Ammon's horn (tissue), 1 donor: ENCODE data around the gene DNAJB12.
"Not testable (repeated sequence)": the region's sequence is repeated elsewhere in the genome, so short reads cannot be mapped to it uniquely, and the experiment has no call there.

Source experiments
- DNase-seq: peaks from one replicate; pipeline ENCODE4 v3.0.0-alpha.2; 2016; ENCODE audit warnings: low spot score

The DNAJB12 gene

DNA sequence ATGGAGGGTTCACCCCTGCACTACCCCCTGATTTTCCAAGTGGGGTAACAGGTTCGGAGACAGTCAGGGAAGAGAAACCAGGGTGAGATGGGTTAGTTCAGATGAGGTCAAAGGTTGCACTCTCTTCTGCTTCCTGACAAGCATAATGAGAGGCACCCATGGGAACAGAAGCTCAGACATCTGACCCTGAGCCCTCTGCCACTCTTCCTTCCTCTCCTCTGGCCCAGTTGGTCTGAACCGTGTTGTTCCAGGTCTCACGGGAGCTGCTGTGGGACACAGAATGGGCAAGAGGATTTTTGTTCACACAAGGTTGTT, 38.4 kb downstream of the DNAJB12 start:
- no peak for DNase-seq

GRCh38 chr10:72315611-72316385, 38.9 kb downstream of the DNAJB12 start:
- DNase-seq, result no peak

- no peak for DNase-seq
Measured at GRCh38 chr10:72315054-72315453, 39.7 kb downstream of the DNAJB12 start.

DNA sequence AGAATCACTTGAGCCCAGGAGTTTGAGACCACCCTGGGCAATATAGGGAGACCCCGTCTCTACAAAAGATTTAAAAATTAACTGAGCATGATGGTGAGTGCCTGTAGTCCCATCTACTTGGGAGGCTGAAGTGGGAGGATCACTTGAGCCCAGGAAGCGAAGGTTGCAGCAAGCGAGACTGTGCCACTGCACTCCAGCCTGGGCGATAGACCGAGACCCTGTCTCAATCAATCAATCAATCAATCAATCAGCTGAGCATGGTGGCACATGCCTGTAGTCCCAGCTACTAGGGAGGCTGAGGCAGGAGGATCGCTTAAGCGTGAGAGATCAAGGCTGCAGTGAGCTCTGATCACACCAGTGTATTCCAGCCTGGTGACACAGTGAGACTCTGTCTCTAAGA, 40.5 kb downstream of the DNAJB12 start:
- DNase-seq, result no peak

- no peak for DNase-seq
Measured at GRCh38 chr10:72312865-72313391, 41.8 kb downstream of the DNAJB12 start.

GRCh38 chr10:72311667-72312066, 43.1 kb downstream of the DNAJB12 start:
- no peak for DNase-seq

DNA sequence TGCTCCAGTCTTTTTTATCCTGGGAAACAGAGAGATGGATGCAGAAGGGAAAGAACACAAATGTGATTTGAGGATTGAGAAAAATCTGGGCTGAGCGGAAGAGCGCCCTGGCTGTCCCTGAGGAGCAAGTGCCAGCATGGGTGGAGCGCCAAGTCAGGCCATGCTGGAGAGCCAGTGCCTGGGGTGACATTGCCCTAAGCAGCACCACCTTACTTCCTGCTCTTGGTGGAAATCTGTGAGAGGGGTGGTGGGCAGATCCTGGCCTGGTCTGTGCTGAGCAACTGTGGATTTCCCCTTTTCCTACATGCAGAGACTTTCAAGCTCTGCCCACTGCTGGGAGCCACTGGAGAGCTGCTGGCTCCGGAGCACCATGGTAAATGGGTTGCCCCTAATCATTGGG, 44.1 kb downstream of the DNAJB12 start:
- no peak for DNase-seq

DNA sequence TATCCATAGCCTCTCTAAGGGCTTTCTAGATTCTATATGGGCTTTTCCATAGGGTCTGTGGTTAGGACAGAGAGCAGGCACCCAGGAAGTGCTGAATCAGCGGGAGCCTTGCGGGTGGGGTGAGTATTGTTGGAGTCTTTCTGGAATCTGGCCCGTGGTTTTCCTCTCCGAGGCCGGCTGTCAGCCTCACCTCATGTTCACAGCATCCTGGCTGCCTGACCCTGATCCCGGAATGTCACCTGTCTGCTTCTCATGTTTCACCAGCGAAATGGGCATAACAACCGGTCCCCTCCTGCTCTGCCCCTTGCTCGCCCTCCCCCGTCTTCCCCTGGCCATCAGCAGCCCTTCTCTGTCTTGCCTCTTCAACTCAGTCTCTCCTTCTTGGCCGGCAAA, 44.5 kb downstream of the DNAJB12 start:
- no peak for DNase-seq

DNA sequence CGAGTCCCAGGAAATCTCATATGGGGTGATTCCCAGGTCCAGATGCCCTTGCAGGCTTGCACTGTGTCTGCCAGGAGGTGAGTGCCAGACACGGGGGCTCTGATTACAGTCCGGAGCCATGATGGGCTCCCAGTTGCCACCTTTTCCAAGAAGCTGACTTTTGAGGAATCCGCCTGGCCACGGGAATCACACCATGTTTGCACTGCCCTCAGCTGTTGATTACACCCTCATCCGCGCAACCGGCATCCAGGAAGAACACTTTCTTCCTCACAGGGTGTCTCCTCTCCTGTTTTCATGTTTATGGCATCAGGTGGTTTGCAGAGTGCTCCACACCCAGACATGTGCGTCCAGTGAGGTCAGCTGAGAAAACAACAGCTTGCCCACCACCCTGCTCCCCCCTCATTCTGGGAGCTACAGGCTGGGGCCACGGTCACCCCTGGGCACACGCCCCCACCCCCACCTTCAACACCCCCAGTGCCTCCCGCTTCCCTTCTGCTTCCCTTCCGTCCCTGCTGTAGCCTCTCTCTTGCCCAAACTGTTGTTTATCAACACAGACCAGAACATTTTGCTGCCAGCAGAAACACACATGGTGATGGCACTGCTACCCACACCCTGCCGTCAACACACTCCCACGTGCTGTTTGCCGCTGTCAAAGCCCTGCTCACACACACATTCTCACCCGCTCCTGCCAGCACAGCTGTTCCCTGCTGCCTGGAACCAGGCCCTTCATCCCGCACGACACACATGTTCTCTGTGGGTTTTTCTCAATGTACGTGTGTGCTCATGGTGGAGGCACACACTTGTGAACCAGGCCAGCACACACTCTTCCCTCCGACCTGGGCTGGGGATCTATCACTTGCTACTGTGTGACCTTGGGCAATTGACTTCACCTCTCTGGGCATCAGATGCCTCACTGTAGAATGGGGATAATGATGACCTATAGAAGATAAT, 45.2 kb downstream of the DNAJB12 start:
- peak; percentile 90 for DNase-seq

DNA sequence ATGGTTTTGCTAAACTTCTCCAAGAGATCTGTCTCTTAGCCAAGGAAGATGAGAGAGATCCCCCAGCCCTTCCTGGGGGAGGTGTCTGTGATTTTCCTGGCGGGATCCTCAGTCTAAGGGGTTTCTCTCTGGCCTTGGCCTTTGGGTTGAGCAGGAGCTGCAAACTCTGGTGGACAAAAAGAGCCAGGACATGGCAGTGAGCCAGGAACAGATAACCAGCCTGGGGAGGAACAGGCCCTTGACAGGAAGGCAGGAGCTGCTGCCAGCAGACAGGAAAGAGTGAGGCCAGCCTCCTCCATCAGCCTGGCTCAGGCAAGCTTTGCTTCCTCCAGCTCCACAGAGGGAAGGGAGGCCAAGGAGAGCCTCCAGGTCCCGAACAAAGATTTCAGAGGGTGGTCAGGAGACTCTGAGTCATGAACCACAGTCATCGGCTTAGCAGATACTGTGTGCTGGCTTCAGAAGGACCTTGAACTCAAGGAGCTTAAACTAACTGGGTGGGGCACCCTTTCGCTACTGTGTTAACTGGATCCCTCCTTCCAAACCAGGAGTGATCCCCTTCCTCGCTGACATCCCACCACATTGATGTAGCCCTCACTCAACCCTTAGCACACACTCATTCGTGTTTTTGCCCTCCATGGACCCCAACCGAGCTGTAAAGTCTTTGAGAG, 46.3 kb downstream of the DNAJB12 start:
- no peak for DNase-seq

DNA sequence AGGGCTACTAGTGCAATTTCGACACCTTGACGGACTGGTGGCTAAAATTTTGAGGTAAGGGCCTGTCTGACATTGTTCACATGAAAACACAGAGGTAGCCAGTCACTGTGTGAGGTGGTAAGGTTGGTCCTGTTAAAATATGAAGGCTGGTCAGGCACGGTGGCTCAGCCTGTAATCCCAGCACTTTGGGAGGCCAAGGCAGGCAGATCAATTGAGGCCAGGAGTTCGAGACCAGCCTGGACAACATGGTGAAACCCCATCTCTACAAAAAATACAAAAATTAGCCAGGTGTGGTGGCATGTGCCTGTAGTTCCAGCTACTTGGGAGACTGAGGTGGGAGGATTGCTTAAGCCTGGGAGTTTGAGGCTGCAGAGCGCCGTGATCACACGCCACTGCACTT, 47.0 kb downstream of the DNAJB12 start:
- DNase-seq, result not testable (repeated sequence)

DNA sequence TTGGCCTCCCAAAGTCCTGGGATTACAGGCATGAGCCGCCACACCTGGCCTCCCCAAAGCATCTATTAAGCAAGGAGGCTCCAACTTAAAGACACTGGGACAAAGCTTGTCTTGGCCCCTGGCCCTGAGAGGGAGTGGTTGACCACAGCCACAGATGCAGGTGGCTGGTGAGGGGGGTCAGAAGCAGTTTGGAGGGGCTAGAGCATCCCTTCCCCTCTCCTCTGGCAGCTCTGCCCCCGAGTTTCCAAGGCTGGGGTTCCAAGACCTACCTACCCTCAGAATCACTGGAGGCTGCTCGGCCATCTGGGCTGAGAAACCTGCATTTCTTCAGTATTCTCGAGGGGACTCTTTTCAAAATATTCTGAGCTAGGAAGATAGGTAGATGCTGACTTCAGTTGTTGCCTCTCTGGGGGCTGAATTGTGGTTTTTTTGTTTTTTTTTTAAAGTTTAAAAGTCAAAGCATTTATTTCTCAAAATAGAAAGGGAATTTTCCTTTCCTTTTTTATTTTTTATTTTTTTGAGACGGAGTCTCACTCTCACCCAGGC, 48.4 kb downstream of the DNAJB12 start:
- DNase-seq, result no peak

- no peak for DNase-seq
Measured at GRCh38 chr10:72303424-72304128, 51.1 kb downstream of the DNAJB12 start.

DNA sequence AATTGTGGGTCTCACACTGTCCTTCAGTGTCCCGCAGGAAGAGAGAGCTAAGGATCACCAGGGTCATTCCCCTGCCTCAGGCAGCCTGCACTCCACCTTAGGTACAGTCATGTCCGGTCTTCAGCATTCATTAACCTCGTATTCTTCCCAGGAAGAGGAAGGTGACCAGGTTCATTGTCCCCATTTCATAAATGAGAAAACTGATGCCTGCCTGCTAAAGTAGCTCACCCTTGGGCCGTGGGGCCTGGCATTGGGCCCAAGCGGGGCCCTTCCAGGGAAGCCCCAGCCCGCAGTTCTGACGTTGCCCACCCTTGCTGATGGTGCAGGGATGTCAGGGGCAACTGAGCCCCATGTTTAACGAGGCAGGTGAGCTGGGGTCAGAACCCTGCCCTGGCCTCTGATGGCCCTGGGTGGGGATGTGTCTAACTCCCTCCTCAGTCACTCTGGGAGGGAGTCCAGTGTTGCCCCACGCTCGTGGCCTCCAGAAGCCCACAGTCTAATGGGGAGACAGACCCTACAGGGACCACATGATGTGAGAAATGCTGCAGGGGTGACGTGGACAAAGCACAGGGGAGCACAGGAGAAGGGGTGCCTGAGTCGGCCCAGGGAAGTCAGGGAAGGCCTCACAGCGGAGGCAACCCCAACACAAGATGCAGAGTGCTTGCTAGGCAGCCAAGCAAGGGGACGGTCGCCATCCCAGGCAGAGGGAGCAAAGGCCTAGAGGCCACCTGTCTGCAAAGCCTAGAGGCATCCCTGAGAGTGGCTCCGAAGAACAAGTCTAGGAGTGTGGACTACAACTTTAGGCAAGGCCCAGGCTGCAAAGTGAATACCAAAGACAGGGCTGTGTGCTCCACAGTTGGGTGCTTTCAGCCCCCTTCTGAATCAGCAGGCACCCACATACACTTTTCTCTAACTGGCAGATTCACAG, 55.9 kb downstream of the DNAJB12 start:
- DNase-seq, result no peak

DNA sequence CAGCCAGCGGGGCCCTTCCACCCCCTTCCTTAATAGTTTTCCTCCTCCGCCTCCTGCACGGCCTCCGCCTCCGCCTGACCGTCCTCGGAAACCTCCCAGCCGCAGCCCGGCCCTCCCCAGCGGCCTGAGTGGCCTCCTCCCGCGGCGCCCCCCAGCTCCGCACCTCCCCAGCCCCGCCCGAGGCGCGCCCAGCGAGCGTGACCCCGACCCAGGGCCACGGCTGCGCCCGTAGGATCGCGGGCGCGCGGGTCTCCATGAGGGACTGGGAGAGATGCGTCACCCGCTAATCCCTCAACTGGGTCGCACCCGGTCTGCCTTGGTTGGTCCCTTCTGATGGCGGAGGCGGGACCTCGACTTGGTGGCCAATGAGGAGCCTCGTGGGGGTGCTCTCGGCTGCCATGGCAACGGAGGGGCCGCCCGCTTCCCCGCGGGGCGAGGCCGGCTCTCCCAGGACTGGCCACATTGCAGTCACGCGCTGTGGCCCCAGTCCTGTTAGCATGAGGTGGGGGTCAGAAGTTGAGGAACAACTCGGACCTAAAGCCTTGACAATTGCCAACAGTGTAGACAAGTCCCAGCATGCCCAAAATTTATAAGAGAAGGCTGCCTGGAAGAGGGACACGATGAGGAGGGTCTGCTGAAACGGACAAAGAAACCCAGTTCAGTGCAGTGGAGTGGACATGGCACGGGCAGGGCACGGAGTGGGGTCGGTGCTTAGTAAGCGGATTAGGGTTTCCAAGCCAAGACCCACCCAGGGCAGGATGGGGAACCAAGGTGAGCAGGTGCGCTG, 56.7 kb downstream of the DNAJB12 start:
- peak; percentile 99 for DNase-seq

DNA sequence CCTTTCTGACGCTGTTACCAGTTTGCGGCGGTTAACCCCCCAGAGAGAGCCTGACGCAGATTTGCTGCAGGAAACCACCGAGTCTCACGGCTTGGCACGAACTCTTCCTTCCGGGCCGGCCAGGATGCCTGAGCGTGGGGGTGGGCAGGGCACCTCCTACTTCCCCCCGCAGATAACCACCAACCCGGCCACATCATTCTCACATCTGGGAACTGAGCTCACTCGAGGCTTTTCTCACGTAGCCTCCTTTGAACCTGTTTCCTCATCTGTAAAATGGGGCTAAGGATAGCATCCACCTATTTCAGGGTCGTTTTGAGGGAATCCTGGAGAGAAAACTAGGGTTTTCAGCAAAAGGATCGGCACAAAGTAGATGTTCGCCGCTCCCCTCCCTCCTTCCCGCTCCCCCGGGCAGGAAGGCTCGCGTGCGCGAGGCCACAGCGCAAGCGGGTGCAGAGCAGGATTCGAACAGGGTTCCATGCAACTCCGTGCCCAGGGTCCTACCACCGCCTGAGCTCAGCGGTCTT, 57.4 kb downstream of the DNAJB12 start:
- peak; percentile 73 for DNase-seq

DNA sequence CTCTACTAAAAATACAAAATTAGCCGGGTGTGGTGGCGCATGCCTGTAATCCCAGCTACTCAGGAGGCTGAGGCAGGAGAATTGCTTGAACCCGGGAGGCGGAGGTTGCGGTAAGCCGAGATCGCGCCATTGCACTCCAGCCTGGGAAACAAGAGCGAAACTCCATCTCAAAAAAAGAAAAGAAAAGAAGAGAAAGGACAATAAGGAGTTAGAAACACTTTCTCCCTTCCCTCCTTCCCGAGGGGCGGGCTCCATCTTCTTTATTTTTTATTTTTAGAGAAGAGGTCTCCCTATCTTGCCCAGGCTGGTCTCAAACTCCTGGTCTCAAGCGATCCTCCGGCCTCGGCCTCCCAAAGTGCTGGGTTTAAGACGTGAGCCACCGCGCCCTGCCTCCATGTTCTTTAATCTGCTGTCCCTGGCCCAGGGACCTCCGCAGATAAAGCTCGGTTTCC, 57.9 kb downstream of the DNAJB12 start:
- not testable (repeated sequence) for DNase-seq

- DNase-seq, result no peak
Measured at GRCh38 chr10:72295330-72295910, 59.3 kb downstream of the DNAJB12 start.

GRCh38 chr10:72292223-72292691, 62.5 kb downstream of the DNAJB12 start:
- DNase-seq, result no peak
